Right lobe of liver (tissue), 4 donors: Measurements from ENCODE around the gene AGO1.
A peak's percentile ranks its signal among the peaks of the same experiment; 100 is the strongest.

ENCODE experiments used
- CTCF ChIP-seq, 4 donors: fragments of 200-600 bp in 3 of 4; fragments of 450-650 bp in 1 of 4; IDR thresholded peaks; one replicate each; pipeline versions ENCODE4 v1.5.1 to v1.8.0; 2016 to 2022; ENCODE audit warnings: antibody characterized with exemption in 4 of 4, mild to moderate bottlenecking in 2 of 4
- POLR2A ChIP-seq: fragments of 450-650 bp; IDR thresholded peaks from one replicate; pipeline ENCODE4 v1.6.1; 2017; ENCODE audit warnings: antibody characterized with exemption, mild to moderate bottlenecking
- donor health status: DM: no; HTN: no; CAD: no.
- donor health status: DM: no; HTN: no; CAD: no.
- donor health status: DM: no; HTN: yes; CAD: no.

GRCh38 chr1:35930593-35931445, 47.8 kb downstream of the AGO1 start, which contains the start of gene AGO3:
- TF ChIP-seq POLR2A: peak; percentile 91
- no peak for TF ChIP-seq CTCF (IDR thresholded peaks at IDR 0.05)
